ENCODE results near the gene EPOP.
"Not testable (repeated sequence)": the region's sequence is repeated elsewhere in the genome, so short reads cannot be mapped to it uniquely, and the experiment has no call there.

EPOP gene

DNA sequence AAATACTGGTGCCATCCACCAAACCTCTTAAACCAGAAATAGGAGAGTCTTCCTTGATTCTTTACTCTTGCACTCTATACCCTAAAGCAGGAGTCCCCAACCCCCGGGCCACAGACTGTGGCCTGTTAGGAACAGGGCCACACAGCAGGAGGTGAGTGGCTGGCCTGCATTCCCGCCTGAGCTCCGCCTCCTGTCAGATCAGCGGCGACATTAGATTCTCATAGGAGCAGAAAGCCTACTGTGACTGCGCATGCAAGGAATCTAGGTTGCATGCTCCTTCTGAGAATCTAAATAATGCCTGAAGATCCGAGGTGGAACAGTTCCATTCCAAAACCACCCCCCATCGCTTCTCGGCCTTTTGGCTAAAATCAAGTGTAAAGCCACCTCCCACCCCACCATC is 38.7 kb downstream of the EPOP start:
- DNase-seq, result no peak

DNA sequence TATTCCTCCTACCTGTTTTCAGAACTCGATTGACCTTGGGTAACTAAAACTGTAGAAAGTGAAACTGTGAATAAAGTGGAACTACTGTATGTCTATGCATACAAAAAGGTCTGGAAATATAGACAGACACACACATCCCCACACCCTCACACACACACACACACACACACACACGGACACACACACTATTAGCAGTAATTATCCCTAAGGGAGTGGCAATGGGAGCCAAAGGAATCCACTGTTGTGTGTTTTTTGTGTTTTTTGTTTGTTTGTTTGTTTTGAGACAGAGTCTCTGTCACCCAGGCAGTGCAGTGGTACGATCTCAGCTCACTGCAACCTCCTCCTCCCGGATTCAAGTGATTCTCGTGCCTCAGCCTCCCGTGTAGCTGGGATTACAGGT is 42.4 kb downstream of the EPOP start:
- DNase-seq, result no peak

DNA sequence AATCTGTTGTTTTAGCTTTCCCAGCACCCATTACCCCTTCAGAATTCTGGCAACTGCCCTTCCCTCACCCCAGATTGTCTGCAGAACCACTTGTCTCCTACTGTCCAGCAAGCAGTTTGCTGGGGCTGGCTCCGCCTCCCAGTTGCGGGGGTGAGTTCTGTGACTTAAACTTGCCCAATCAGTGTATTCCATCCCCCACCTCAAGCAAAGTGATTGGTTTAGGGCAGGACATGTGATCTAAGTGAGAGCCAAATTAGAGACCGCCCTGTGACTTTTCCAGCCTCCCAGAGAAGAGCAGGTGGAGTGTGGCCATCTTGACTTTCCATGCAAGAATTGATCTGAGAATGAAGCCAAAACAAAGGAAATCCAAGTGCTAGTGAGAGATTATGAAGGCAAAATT is 46.3 kb downstream of the EPOP start:
- DNase-seq, result no peak

DNA sequence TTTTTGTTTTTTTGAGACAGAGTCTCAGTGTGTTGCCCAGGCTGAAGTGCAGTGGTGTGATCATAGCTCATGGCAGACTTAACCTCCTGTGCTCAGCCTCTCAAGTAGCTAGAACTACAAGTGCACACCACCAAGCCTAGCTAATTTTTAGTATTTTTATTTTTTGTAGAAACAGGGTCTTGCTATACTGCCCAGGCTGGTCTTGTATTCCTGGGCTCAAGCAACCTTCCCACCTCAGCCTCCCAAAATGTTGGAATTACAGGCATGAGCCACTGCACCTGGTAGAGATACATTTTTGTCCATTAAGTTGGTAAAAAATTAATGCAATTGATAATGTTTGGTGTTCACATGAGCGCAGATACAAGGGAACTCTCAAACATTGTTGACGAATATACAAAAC is 46.8 kb downstream of the EPOP start:
- no peak for DNase-seq

DNA sequence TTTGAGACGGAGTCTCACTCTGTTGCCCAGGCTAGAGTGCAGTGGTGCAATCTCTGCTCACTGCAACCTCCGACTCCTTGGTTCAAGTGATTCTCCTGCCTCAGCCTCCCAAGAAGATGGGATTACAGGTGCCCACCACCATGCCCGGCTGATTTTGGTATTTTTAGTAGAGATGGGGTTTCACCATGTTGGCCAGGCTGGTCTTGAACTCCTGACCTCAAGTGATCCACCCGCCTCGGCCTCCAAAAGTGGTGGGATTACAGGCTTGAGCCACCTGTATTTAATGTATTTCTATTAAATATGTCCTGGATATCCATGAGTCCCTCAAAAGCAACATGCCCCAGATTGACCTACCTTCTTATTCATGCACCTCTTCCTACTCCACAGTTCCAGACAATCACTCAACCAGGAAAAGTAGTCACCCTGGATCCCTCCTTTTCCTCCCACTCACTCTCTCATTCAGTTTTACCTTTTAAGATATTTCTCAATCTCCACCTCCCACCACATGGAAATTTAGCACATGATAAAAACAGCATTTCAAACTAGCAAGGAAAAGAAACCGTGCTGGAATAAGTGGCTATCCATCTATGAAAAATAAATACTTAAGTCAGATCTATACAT is 48.0 kb downstream of the EPOP start:
- not testable (repeated sequence) for DNase-seq

DNA sequence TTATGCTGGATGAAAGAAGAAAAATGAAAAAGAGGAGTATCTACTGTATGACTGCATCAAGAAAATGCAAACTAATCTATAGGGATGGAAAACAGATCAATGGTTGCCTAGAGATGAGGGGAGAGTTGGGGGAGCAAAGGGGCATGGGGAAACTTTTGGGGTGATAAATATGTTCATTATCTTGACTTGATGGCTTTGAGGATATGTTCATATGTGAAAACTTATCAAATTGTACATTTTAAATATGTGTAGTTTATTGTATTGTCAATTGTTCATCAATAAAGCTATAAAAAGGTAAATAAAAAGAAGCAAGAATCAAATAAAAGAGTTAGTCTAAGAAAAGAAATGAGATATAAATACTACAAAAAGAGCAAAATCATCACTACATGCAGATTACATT is 49.3 kb downstream of the EPOP start:
- no peak for DNase-seq

DNA sequence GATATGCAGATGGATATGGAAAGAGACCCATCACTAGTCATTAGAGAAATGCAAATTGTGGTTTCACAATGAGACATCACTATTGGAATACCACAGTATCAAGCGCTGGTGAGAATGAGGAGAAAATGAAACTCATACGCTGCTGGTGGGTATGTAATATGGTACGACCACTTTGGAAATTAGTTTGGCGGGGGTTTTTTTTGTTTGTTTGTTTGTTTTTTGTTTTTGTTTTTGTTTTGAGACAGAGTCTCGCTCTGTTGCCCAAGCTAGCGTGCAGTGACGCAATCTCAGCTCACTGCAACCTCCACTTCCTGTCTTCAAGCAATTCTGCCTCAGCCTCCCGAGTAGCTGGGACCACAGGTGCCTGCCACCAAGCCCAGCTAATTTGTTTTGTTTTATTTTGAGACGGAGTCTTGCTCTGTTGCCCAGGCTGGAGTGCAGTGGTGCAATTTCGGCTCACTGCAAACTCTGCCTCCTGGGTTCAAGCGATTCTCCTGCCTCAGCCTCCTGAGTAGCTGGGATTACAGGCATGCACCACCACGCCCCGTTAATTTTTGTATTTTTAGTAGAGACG is 49.9 kb downstream of the EPOP start:
- not testable (repeated sequence) for DNase-seq

All from NCI-H1048 (cell line).